Peyer's patch (tissue), 4 donors: ENCODE results near the gene TMEM108. TPM values are rescaled to one million over a fixed set of nuclear protein-coding genes. Genes with fewer than 3 reads are reported as not detected.

Experiments used
- DNase-seq, 3 donors: peaks; one replicate each; pipeline ENCODE4 v3.0.0-alpha.2; 2017 to 2019
- H3K27ac ChIP-seq, 4 donors: fragments of 200-600 bp; sonication (generic); one replicate each; pipeline ENCODE4 v1.5.1; 2016 to 2019
- H3K27me3 ChIP-seq, 2 donors: fragments of 200-600 bp; sonication (generic); one replicate each; pipeline ENCODE4 v1.5.1; 2019
- H3K36me3 ChIP-seq, 3 donors: fragments of 200-600 bp; sonication (generic); one replicate each; pipeline ENCODE4 v1.5.1; 2016 to 2019
- H3K4me1 ChIP-seq, 4 donors: fragments of 200-600 bp; sonication (generic); one replicate each; pipeline ENCODE4 v1.5.1; 2016 to 2019
- H3K4me3 ChIP-seq, 4 donors: fragments of 200-600 bp; sonication (generic); 1 replicate in 3 of 4; 2 replicates in 1 of 4; pipeline ENCODE4 v1.5.1; 2016 to 2019; ENCODE audit warnings: mild to moderate bottlenecking in 1 of 4
- H3K9me3 ChIP-seq, 4 donors: fragments of 200-600 bp; sonication (generic); one replicate each; pipeline ENCODE4 v1.5.1; 2016 to 2019; ENCODE audit warnings: mild to moderate bottlenecking in 1 of 4
- CTCF ChIP-seq, 6 experiments: fragments of 450-650 bp in 4 of 6; fragments of 200-600 bp in 2 of 6; sonication (generic) in 1 of 6; IDR thresholded peaks; one replicate each; pipeline ENCODE4 v1.5.1; 2017 to 2019; ENCODE audit warnings: antibody characterized with exemption in 6 of 6, mild to moderate bottlenecking in 3 of 6, moderate library complexity in 1 of 6
- POLR2A ChIP-seq, 2 donors: fragments of 450-650 bp; IDR thresholded peaks; one replicate each; pipeline ENCODE4 v1.5.1; 2017; ENCODE audit warnings: antibody characterized with exemption in 2 of 2, mild to moderate bottlenecking in 2 of 2, moderate library complexity in 2 of 2
- total RNA-seq, 4 donors: library from RNA; depleted of rRNA; stranded (reverse); fragments of >200 nt; gene quantifications; one replicate each; pipeline ENCODE4 v1.1.0, GENCODE V29; 2016

The TMEM108 gene
- total RNA-seq, 4 donors from 2014 or later, result 1.4 to 1.7 TPM; not detected in 2

- Histone ChIP-seq H3K36me3 (no peaks in the 10 kb centered on the region), H3K27ac (no peak overlapping the region), H3K9me3 (no peaks in the 10 kb centered on the region), H3K4me3 (no peak overlapping the region), H3K4me1 (no peaks in the 10 kb centered on the region), H3K27me3 (no peaks in the 10 kb centered on the region)
- no peak for TF ChIP-seq CTCF (IDR thresholded peaks at IDR 0.05)
- no peak for TF ChIP-seq POLR2A (IDR thresholded peaks at IDR 0.05)
- DNase-seq, result no peak
Observed at GRCh38 chr3:133016838-133017309, 21.3 kb upstream of the TMEM108 start.

- no peaks in the 10 kb centered on the region for H3K4me1 ChIP-seq
- no peak overlapping the region for H3K4me3 ChIP-seq
- no peak overlapping the region for H3K27ac ChIP-seq
- TF ChIP-seq CTCF (IDR thresholded peaks at IDR 0.05) (no peak), POLR2A (IDR thresholded peaks at IDR 0.05) (no peak)
- no peaks in the 10 kb centered on the region for H3K9me3 ChIP-seq
- no peaks in the 10 kb centered on the region for H3K27me3 ChIP-seq
- DNase-seq, result no peak
- H3K36me3 ChIP-seq, result no peaks in the 10 kb centered on the region
Observed at GRCh38 chr3:133018921-133019320, 19.3 kb upstream of the TMEM108 start.

- H3K27ac ChIP-seq, result no peak overlapping the region
- TF ChIP-seq POLR2A (IDR thresholded peaks at IDR 0.05) (no peak), CTCF (IDR thresholded peaks at IDR 0.05) (no peak)
- no peak overlapping the region for H3K4me3 ChIP-seq
- H3K4me1 ChIP-seq, result no peaks in the 10 kb centered on the region
- no peaks in the 10 kb centered on the region for H3K27me3 ChIP-seq
- DNase-seq, result no peak
- H3K9me3 ChIP-seq, result no peaks in the 10 kb centered on the region
- no peaks in the 10 kb centered on the region for H3K36me3 ChIP-seq
Observed at GRCh38 chr3:133021206-133021605, 17.0 kb upstream of the TMEM108 start.

GRCh38 chr3:133023362-133023761 lies 14.8 kb upstream of the TMEM108 start:
- TF ChIP-seq POLR2A (IDR thresholded peaks at IDR 0.05) (no peak), CTCF (IDR thresholded peaks at IDR 0.05) (no peak)

GRCh38 chr3:133025546-133025945 lies 12.6 kb upstream of the TMEM108 start:
- Histone ChIP-seq H3K4me1 (no peaks in the 10 kb centered on the region), H3K4me3 (no peak overlapping the region), H3K27me3 (no peaks in the 10 kb centered on the region), H3K27ac (no peak overlapping the region), H3K9me3 (no peaks in the 10 kb centered on the region), H3K36me3 (no peaks in the 10 kb centered on the region)
- no peak for DNase-seq
- no peak for TF ChIP-seq POLR2A (IDR thresholded peaks at IDR 0.05)
- no peak for TF ChIP-seq CTCF (IDR thresholded peaks at IDR 0.05)

More at GRCh38 chr3:133023362-133023761, 14.8 kb upstream of the TMEM108 start:
- H3K9me3 ChIP-seq, result no peaks in the 10 kb centered on the region
- no peak overlapping the region for H3K4me3 ChIP-seq
- no peaks in the 10 kb centered on the region for H3K36me3 ChIP-seq
- no peaks in the 10 kb centered on the region for H3K27me3 ChIP-seq
- DNase-seq, result no peak
- no peaks in the 10 kb centered on the region for H3K4me1 ChIP-seq
- H3K27ac ChIP-seq, result no peak overlapping the region

GRCh38 chr3:133032301-133032700 lies 5.9 kb upstream of the TMEM108 start:
- no peak for DNase-seq
- H3K27me3 ChIP-seq, result no peaks in the 10 kb centered on the region
- TF ChIP-seq POLR2A (IDR thresholded peaks at IDR 0.05) (no peak), CTCF (IDR thresholded peaks at IDR 0.05) (no peak)
- no peak overlapping the region for H3K27ac ChIP-seq
- H3K4me3 ChIP-seq, result no peak overlapping the region
- H3K9me3 ChIP-seq, result no peaks in the 10 kb centered on the region
- no peaks in the 10 kb centered on the region for H3K4me1 ChIP-seq
- H3K36me3 ChIP-seq, result no peaks in the 10 kb centered on the region
